Mesenchymal stem cell (in vitro differentiated cells and primary cell): ENCODE data around the gene PIAS3.

ENCODE experiments used
- DNase-seq: peaks from one replicate; pipeline ENCODE4 v3.0.0-alpha.2; 2013
- H2AFZ ChIP-seq: one replicate; pipeline ENCODE4 v1.6.1; 2013; ENCODE audit warnings: low read depth, mild to moderate bottlenecking, control low read depth, inconsistent platforms, low read length, moderate library complexity
- H2AK5ac ChIP-seq: 2 replicates; pipeline ENCODE4 v1.6.1; 2013; ENCODE audit warnings: low read length, moderate library complexity, mild to moderate bottlenecking, inconsistent platforms; ENCODE audit not compliant: severe bottlenecking
- H2BK120ac ChIP-seq: one replicate; pipeline ENCODE4 v1.6.1; 2013; ENCODE audit warnings: low read depth, mild to moderate bottlenecking, inconsistent platforms, low read length, moderate library complexity
- H2BK12ac ChIP-seq, 2 experiments: one replicate each; pipeline ENCODE4 v1.6.1; 2013; ENCODE audit warnings: inconsistent platforms in 2 of 2, low read length in 2 of 2, mild to moderate bottlenecking in 2 of 2, moderate library complexity in 2 of 2, control low read depth in 1 of 2
- H2BK15ac ChIP-seq: one replicate; pipeline ENCODE4 v1.6.1; 2013; ENCODE audit warnings: mild to moderate bottlenecking, low read depth, inconsistent platforms; ENCODE audit not compliant: poor library complexity, severe bottlenecking
- H2BK5ac ChIP-seq: 2 replicates; pipeline ENCODE4 v1.6.1; 2013; ENCODE audit warnings: low read depth, mild to moderate bottlenecking, low read length, control low read depth, inconsistent platforms; ENCODE audit not compliant: poor library complexity, severe bottlenecking
- H3K14ac ChIP-seq, 2 experiments: one replicate each; pipeline ENCODE4 v1.6.1; 2013; ENCODE audit warnings: inconsistent platforms in 2 of 2, low read length in 2 of 2, control low read depth in 1 of 2, mild to moderate bottlenecking in 1 of 2, moderate library complexity in 1 of 2
- H3K18ac ChIP-seq, 2 experiments: one replicate each; pipeline ENCODE4 v1.6.1; 2013; ENCODE audit warnings: inconsistent platforms in 2 of 2, low read length in 2 of 2, control low read depth in 1 of 2, low read depth in 1 of 2, mild to moderate bottlenecking in 1 of 2
- H3K23ac ChIP-seq, 2 experiments: one replicate each; pipeline ENCODE4 v1.6.1; 2013; ENCODE audit warnings: inconsistent platforms in 2 of 2, low read length in 2 of 2, mild to moderate bottlenecking in 2 of 2, moderate library complexity in 2 of 2, control low read depth in 1 of 2
- H3K27ac ChIP-seq: 2 replicates; pipeline ENCODE4 v1.5.1; 2013; ENCODE audit warnings: mild to moderate bottlenecking, moderate library complexity, low read length, control low read depth, inconsistent platforms; ENCODE audit not compliant: poor library complexity, severe bottlenecking
- H3K27me3 ChIP-seq, 2 experiments: 2 replicates each; pipeline versions ENCODE4 v1.6.1 to v1.7.0; 2013; ENCODE audit warnings: low read length in 2 of 2, mild to moderate bottlenecking in 2 of 2, moderate library complexity in 2 of 2, control low read depth in 1 of 2, inconsistent platforms in 1 of 2; ENCODE audit not compliant: control insufficient read depth in 1 of 2, insufficient read depth in 1 of 2
- H3K36me3 ChIP-seq, 2 experiments: 2 replicates each; pipeline versions ENCODE4 v1.6.1 to v1.7.0; 2013; ENCODE audit warnings: low read length in 2 of 2, control low read depth in 1 of 2, inconsistent platforms in 1 of 2, low read depth in 1 of 2, mild to moderate bottlenecking in 1 of 2; ENCODE audit not compliant: insufficient read depth in 2 of 2, control insufficient read depth in 1 of 2
- H3K4ac ChIP-seq, 2 experiments: one replicate each; pipeline ENCODE4 v1.6.1; 2013; ENCODE audit warnings: inconsistent platforms in 2 of 2, low read length in 2 of 2, mild to moderate bottlenecking in 2 of 2, moderate library complexity in 2 of 2, control low read depth in 1 of 2, low read depth in 1 of 2
- H3K4me1 ChIP-seq: 2 replicates; pipeline ENCODE4 v1.6.1; 2013; ENCODE audit warnings: low read depth, low read length, control low read depth; ENCODE audit not compliant: control insufficient read depth, insufficient read depth
- H3K4me2 ChIP-seq: 2 replicates; pipeline ENCODE4 v1.6.1; 2013; ENCODE audit warnings: low read length, mild to moderate bottlenecking, inconsistent platforms; ENCODE audit not compliant: poor library complexity, severe bottlenecking
- H3K4me3 ChIP-seq, 2 experiments: 2 replicates each; pipeline versions ENCODE4 v1.5.1 to v1.7.0; 2013; ENCODE audit warnings: low read length in 2 of 2, mild to moderate bottlenecking in 2 of 2, control low read depth in 1 of 2, low read depth in 1 of 2; ENCODE audit not compliant: insufficient read depth in 1 of 2
- H3K79me1 ChIP-seq: replicated peaks from 2 replicates; pipeline ENCODE4 v1.6.1; 2013; ENCODE audit warnings: mild to moderate bottlenecking, control low read depth, low read length, inconsistent platforms; ENCODE audit not compliant: poor library complexity, severe bottlenecking
- H3K9ac ChIP-seq: 2 replicates; pipeline ENCODE4 v1.7.0; 2013; ENCODE audit warnings: mild to moderate bottlenecking, low read length, moderate library complexity
- H3K9me3 ChIP-seq: 2 replicates; pipeline ENCODE4 v1.7.0; 2013; ENCODE audit warnings: mild to moderate bottlenecking, low read length; ENCODE audit not compliant: control insufficient read depth
- H4K8ac ChIP-seq: one replicate; pipeline ENCODE4 v1.6.1; 2013; ENCODE audit warnings: inconsistent platforms, mild to moderate bottlenecking, low read length, moderate library complexity
- H4K91ac ChIP-seq: one replicate; pipeline ENCODE4 v1.6.1; 2013; ENCODE audit warnings: mild to moderate bottlenecking, low read length, inconsistent platforms
- WGBS: methylation state at CpG from one replicate; pipeline ENCODE4 v1.1.7; 2013; ENCODE audit warnings: mixed read lengths; 5-methylcytosine and 5-hydroxymethylcytosine counted together

PIAS3 gene

DNA sequence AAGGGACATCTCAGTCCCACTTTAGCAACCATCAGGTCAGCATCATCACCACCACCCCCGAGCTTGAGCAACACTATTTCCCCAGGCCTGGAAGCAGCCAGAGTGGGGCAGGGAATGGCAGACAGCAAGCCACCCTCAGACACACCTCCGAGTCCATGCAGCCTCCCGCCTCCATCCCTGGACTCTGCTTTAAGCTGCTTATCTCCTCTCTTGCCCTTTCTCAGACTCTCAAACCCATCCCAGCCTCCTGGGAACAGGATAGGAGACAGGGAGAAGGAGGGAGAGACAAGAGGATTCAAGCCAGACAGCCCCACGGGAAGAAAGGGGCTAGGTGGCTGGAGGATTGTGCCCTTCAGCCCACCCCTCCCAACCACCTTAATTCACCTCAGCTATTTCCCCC is 1.7 kb downstream of the PIAS3 start:
- no peak overlapping the region for H3K4ac ChIP-seq

DNA sequence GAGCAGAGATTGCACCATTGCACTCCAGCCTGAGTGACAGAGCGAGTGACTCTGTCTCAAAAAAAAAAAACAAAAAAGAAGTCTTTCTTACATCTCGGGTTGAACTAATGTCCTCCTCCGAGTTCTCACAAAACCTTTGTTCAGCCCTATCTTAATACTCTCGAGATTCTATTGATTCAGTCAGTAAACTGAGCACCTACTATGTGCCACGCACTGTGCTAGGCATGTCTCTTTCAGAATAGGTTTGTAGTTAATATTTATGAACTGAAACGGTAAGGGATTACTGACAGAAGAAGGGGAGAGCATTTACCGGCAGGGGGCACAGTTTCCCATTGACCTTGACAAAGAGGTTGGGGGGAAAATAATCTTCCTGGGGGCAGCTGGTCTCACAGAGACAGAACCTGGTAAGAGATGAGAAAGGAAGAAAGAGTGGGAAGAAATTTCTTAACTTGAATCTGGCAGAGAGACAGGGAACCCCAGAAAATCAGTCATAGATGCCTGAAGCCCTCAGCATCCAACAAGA is 3.4 kb downstream of the PIAS3 start:
- Histone ChIP-seq H3K27me3 (no peaks in the 10 kb centered on the region), H3K4me2 (no peak overlapping the region), H2BK12ac (no peak overlapping the region), H4K91ac (no peak overlapping the region), H2BK15ac (no peak overlapping the region), H3K4me3 (no peak overlapping the region), H3K9me3 (no peaks in the 10 kb centered on the region), H2BK5ac (no peak overlapping the region), H3K27ac (no peak overlapping the region), H2BK120ac (no peak overlapping the region), H3K23ac (no peak overlapping the region), H3K9ac (no peak overlapping the region), H3K4me1 (peaks cover 12% of the 10 kb centered on the region), H3K79me1 (peaks cover 32% of the 10 kb centered on the region), H3K36me3 (peaks cover 46 to 66% of the 10 kb centered on the region in 2 experiments), H3K4ac (no peak overlapping the region), H3K14ac (no peak overlapping the region), H3K18ac (no peak overlapping the region), H2AFZ (no peak overlapping the region), H2AK5ac (no peak overlapping the region), H4K8ac (no peak overlapping the region)
- no peak for DNase-seq
- WGBS = 95% methylated on average over 7 of the region's 7 CpGs

More for the DNA sequence above, 1.7 kb downstream of the PIAS3 start:
- peaks cover 32% of the 10 kb centered on the region for H3K79me1 ChIP-seq
- H3K27ac ChIP-seq = no peak overlapping the region
- H2BK5ac ChIP-seq = no peak overlapping the region
- H3K36me3 ChIP-seq = peaks cover 40 to 49% of the 10 kb centered on the region in 2 experiments
- H4K8ac ChIP-seq = no peak overlapping the region
- H2AK5ac ChIP-seq = no peak overlapping the region
- peaks cover 11% of the 10 kb centered on the region for H3K4me1 ChIP-seq
- H3K4me2 ChIP-seq = no peak overlapping the region
- WGBS = 96% methylated on average over 2 of the region's 4 CpGs
- H2BK12ac ChIP-seq = no peak overlapping the region
- no peak overlapping the region for H3K18ac ChIP-seq
- no peak overlapping the region for H2BK120ac ChIP-seq
- H3K27me3 ChIP-seq = no peaks in the 10 kb centered on the region
- peak overlapping the region; percentile 34 for H2BK15ac ChIP-seq
- H3K4me3 ChIP-seq = peak overlapping the region in 1 of 2 experiments; percentile 95
- no peaks in the 10 kb centered on the region for H3K9me3 ChIP-seq
- no peak overlapping the region for H3K14ac ChIP-seq
- H2AFZ ChIP-seq = no peak overlapping the region
- H3K23ac ChIP-seq = no peak overlapping the region
- H4K91ac ChIP-seq = no peak overlapping the region
- DNase-seq = no peak
- peak overlapping the region; percentile 95 for H3K9ac ChIP-seq

DNA sequence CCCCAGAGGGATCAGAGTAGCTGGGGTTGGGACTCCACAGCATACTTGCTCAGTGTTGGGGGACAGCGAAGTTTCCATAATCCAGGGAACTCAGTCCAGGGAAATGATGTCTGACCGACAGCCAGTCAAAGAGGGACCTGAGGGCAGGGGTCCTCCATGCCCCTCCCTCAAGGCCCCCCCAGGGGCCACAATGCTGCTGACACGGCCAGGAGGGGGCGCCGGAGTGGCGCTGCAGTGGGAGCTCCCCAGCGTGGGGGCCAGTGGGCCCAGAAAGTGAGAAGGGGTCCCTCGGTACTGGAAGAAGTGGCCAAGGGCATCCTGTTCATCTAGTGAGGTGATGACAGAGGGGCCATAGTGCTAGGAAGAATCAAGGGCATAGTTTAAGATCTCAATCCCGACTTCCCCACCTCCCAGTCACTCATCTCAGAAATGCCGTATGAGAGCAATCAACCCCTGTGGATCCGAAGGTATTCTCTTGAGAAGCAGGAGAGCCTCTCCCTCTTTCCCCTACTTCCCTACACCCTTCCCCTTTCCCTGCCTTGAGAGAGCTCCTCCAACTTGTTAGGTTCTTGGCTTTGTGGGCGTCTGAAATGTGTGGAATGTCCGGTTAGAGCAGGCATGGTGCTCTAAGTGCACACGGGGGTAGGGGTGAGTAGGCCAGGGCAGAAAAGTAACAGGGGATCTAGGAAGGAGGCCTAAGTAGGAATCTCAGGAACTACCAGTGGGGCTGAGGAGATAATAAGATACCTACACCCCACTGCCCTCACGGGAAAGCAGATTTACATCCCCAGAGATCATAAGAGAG is 9.3 kb downstream of the PIAS3 start:
- Histone ChIP-seq H3K4me3 (no peak overlapping the region), H2BK15ac (peak overlapping the region; percentile 57), H3K23ac (no peak overlapping the region), H3K9ac (peak overlapping the region; percentile 7), H2BK12ac (peak overlapping the region; percentile 45 to 71), H3K4me2 (no peak overlapping the region), H2BK120ac (peak overlapping the region; percentile 92), H3K36me3 (peaks cover 48 to 72% of the 10 kb centered on the region in 2 experiments), H3K4ac (peak overlapping the region; percentile 6 to 99), H3K4me1 (peaks cover 20% of the 10 kb centered on the region), H4K8ac (peak overlapping the region; percentile 88), H2BK5ac (peak overlapping the region; percentile 69), H3K9me3 (no peaks in the 10 kb centered on the region), H3K27me3 (no peaks in the 10 kb centered on the region), H4K91ac (peak overlapping the region; percentile 94), H2AFZ (no peak overlapping the region), H3K18ac (peak overlapping the region; percentile 67 to 94), H3K27ac (peak overlapping the region; percentile 85), H3K14ac (no peak overlapping the region), H3K79me1 (peaks cover 11% of the 10 kb centered on the region), H2AK5ac (peak overlapping the region; percentile 99)
- peak; percentile 77 for DNase-seq
- 67% methylated on average over 12 of the region's 15 CpGs for WGBS

DNA sequence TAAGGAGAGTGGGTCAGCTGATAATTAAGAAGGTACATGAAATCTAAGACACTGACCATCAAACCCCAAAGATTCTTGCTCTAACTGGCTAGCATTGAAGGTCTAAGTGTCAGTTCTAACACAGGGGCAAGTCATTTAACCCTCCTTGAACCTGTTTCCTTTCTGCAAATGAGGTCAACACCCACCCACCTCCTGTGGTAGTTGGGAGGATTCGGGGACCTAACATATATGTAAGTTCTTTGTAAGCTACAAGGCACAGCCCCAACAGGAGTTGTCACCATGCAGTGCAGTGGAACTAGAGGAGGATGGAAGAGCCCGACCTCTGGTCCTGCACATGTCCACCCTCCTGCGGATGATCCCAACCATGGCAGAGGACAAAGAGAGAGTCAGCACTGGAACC is 11.1 kb downstream of the PIAS3 start:
- Histone ChIP-seq H3K36me3 (peaks cover 35 to 68% of the 10 kb centered on the region in 2 experiments), H3K27me3 (no peaks in the 10 kb centered on the region), H3K4me1 (peaks cover 20% of the 10 kb centered on the region), H4K8ac (no peak overlapping the region), H3K14ac (no peak overlapping the region), H3K9ac (no peak overlapping the region), H3K4me2 (no peak overlapping the region), H3K23ac (no peak overlapping the region), H3K9me3 (no peaks in the 10 kb centered on the region), H2BK5ac (no peak overlapping the region), H3K79me1 (peaks cover 2% of the 10 kb centered on the region), H2AFZ (no peak overlapping the region), H3K27ac (no peak overlapping the region), H4K91ac (no peak overlapping the region), H2BK15ac (no peak overlapping the region), H3K4me3 (no peak overlapping the region), H2AK5ac (peak overlapping the region; percentile 34), H3K18ac (no peak overlapping the region), H3K4ac (no peak overlapping the region), H2BK12ac (no peak overlapping the region), H2BK120ac (no peak overlapping the region)
- 92% methylated on average over 3 of the region's 3 CpGs for WGBS
- no peak for DNase-seq
